Measurements from ENCODE around the gene RAB40C.
A peak's percentile ranks its signal among the peaks of the same experiment; 100 is the strongest.

RAB40C gene

DNA sequence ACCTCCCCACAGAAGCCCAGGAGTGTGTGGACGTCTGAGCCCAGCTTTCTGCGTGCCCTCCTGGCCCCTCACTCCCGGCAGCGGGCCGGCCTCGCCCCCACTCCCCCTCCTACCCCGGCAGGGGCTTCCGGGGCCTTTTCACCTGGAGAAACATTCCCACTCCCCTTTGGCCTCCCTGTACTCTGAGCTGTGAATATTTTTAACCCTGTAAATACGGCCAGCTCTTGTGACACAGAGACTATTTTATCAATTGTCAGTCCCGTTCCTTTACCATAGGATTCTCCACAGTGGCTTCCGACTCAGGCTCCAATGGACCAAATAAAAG lies 35.6 kb upstream of the RAB40C start:
- H3K27me3 ChIP-seq (ENCODE audit: control insufficient read depth, insufficient read depth, low read length), result peaks cover 2% of the 10 kb centered on the region

DNA sequence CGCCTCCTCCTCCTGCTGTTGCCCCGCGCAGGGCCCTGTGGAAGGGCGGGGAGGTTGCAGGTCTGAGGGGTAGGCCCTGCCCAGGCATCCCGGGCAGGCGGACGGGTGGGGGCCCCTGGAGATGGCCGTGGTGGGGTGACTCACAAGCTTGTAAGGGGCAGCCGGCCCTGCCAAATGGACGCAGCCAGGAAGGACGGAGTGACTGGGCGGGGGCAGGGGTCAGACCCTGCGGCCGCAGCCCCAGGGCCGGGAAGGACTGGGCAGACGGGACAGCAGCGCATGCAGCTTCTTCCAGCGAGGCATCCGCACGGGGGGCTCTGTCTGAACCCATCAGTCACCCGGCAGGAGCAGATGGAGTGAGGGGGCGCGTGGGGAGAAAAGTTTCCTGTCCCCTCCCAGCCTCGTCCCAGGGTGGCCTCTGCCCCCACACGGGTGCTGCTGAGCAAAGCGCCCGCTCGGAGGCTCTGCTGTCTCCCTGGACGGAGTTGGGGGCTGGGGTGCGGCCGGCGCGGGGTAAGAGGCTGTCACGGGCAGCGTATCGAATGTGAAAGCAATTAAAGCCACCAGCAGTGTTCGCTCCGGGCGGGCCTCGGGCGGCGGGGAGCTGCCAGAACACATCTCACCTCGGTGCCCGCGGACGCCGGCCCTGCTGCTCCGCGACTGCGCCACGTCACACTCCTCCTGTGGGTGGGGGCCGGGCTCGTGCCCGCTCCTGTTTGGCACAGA lies 35.1 kb upstream of the RAB40C start:
- H3K36me3 ChIP-seq (ENCODE audit: control insufficient read depth, insufficient read depth, low read length), result peaks cover 10% of the 10 kb centered on the region
- peaks cover 5% of the 10 kb centered on the region for H3K27me3 ChIP-seq (ENCODE audit: control insufficient read depth, insufficient read depth, low read length)
- H3K4me3 ChIP-seq (ENCODE audit: low read depth, low read length), result no peak overlapping the region
- H3K9me3 ChIP-seq (ENCODE audit: control insufficient read depth, insufficient read depth, low read length), result no peaks in the 10 kb centered on the region
- H3K4me1 ChIP-seq (ENCODE audit: control insufficient read depth, insufficient read depth, low read length), result no peaks in the 10 kb centered on the region
- no peak overlapping the region for H3K9ac ChIP-seq (ENCODE audit: low read depth, low read length)

More for the DNA sequence above, 35.6 kb upstream of the RAB40C start:
- H3K9me3 ChIP-seq (ENCODE audit: control insufficient read depth, insufficient read depth, low read length), result no peaks in the 10 kb centered on the region
- H3K36me3 ChIP-seq (ENCODE audit: control insufficient read depth, insufficient read depth, low read length), result peaks cover 10% of the 10 kb centered on the region
- H3K4me1 ChIP-seq (ENCODE audit: control insufficient read depth, insufficient read depth, low read length), result no peaks in the 10 kb centered on the region
- no peak overlapping the region for H3K4me3 ChIP-seq (ENCODE audit: low read depth, low read length)
- H3K9ac ChIP-seq (ENCODE audit: low read depth, low read length), result no peak overlapping the region

- no peaks in the 10 kb centered on the region for H3K9me3 ChIP-seq (ENCODE audit: control insufficient read depth, insufficient read depth, low read length)
These were observed 34.1 kb upstream of the RAB40C start for GRCh38 chr16:555528-556473.

GRCh38 chr16:556474-557173 lies 33.2 kb upstream of the RAB40C start:
- Histone ChIP-seq H3K9ac (ENCODE audit: low read depth, low read length) (no peak overlapping the region), H3K9me3 (ENCODE audit: control insufficient read depth, insufficient read depth, low read length) (no peaks in the 10 kb centered on the region), H3K4me3 (ENCODE audit: low read depth, low read length) (no peak overlapping the region), H3K27me3 (ENCODE audit: control insufficient read depth, insufficient read depth, low read length) (peaks cover 11% of the 10 kb centered on the region), H3K4me1 (ENCODE audit: control insufficient read depth, insufficient read depth, low read length) (no peaks in the 10 kb centered on the region), H3K36me3 (ENCODE audit: control insufficient read depth, insufficient read depth, low read length) (peaks cover 10% of the 10 kb centered on the region)

More at GRCh38 chr16:555528-556473, 34.1 kb upstream of the RAB40C start:
- H3K36me3 ChIP-seq (ENCODE audit: control insufficient read depth, insufficient read depth, low read length), result peaks cover 10% of the 10 kb centered on the region
- H3K4me1 ChIP-seq (ENCODE audit: control insufficient read depth, insufficient read depth, low read length), result no peaks in the 10 kb centered on the region
- no peak overlapping the region for H3K9ac ChIP-seq (ENCODE audit: low read depth, low read length)
- no peak overlapping the region for H3K4me3 ChIP-seq (ENCODE audit: low read depth, low read length)
- peaks cover 5% of the 10 kb centered on the region for H3K27me3 ChIP-seq (ENCODE audit: control insufficient read depth, insufficient read depth, low read length)

- no peak overlapping the region for H3K4me3 ChIP-seq (ENCODE audit: low read depth, low read length)
These were observed 32.2 kb upstream of the RAB40C start for GRCh38 chr16:557463-558297.

GRCh38 chr16:558298-559020 lies 31.4 kb upstream of the RAB40C start:
- no peaks in the 10 kb centered on the region for H3K36me3 ChIP-seq (ENCODE audit: control insufficient read depth, insufficient read depth, low read length)
- no peaks in the 10 kb centered on the region for H3K9me3 ChIP-seq (ENCODE audit: control insufficient read depth, insufficient read depth, low read length)
- H3K4me1 ChIP-seq (ENCODE audit: control insufficient read depth, insufficient read depth, low read length), result no peaks in the 10 kb centered on the region
- H3K9ac ChIP-seq (ENCODE audit: low read depth, low read length), result no peak overlapping the region
- peaks cover 12% of the 10 kb centered on the region for H3K27me3 ChIP-seq (ENCODE audit: control insufficient read depth, insufficient read depth, low read length)
- no peak overlapping the region for H3K4me3 ChIP-seq (ENCODE audit: low read depth, low read length)

More at GRCh38 chr16:557463-558297, 32.2 kb upstream of the RAB40C start:
- H3K9me3 ChIP-seq (ENCODE audit: control insufficient read depth, insufficient read depth, low read length), result no peaks in the 10 kb centered on the region
- peaks cover 3% of the 10 kb centered on the region for H3K36me3 ChIP-seq (ENCODE audit: control insufficient read depth, insufficient read depth, low read length)
- peaks cover 12% of the 10 kb centered on the region for H3K27me3 ChIP-seq (ENCODE audit: control insufficient read depth, insufficient read depth, low read length)
- H3K4me1 ChIP-seq (ENCODE audit: control insufficient read depth, insufficient read depth, low read length), result no peaks in the 10 kb centered on the region
- H3K9ac ChIP-seq (ENCODE audit: low read depth, low read length), result no peak overlapping the region

DNA sequence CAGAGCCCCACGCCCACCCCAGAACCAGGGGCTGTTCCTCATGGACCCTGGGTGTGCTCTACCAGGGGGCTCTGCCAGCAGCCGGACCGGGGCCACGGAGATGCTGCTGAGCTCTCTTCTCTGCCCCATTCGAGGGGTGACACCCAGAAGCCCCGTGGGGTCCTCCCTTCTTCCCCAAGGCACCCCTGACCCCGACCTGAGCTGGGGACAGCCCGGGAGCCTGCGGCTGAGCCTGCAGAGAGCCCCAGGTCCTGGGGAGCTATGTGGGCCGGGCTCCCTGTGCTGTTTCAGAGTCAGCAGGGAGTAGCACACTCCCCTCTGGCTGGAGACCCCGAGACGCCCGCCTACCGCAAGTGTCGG lies 30.9 kb upstream of the RAB40C start:
- peaks cover 12% of the 10 kb centered on the region for H3K27me3 ChIP-seq (ENCODE audit: control insufficient read depth, insufficient read depth, low read length)
- no peak overlapping the region for H3K4me3 ChIP-seq (ENCODE audit: low read depth, low read length)
- no peaks in the 10 kb centered on the region for H3K4me1 ChIP-seq (ENCODE audit: control insufficient read depth, insufficient read depth, low read length)
- H3K9me3 ChIP-seq (ENCODE audit: control insufficient read depth, insufficient read depth, low read length), result no peaks in the 10 kb centered on the region
- H3K36me3 ChIP-seq (ENCODE audit: control insufficient read depth, insufficient read depth, low read length), result no peaks in the 10 kb centered on the region
- H3K9ac ChIP-seq (ENCODE audit: low read depth, low read length), result no peak overlapping the region

DNA sequence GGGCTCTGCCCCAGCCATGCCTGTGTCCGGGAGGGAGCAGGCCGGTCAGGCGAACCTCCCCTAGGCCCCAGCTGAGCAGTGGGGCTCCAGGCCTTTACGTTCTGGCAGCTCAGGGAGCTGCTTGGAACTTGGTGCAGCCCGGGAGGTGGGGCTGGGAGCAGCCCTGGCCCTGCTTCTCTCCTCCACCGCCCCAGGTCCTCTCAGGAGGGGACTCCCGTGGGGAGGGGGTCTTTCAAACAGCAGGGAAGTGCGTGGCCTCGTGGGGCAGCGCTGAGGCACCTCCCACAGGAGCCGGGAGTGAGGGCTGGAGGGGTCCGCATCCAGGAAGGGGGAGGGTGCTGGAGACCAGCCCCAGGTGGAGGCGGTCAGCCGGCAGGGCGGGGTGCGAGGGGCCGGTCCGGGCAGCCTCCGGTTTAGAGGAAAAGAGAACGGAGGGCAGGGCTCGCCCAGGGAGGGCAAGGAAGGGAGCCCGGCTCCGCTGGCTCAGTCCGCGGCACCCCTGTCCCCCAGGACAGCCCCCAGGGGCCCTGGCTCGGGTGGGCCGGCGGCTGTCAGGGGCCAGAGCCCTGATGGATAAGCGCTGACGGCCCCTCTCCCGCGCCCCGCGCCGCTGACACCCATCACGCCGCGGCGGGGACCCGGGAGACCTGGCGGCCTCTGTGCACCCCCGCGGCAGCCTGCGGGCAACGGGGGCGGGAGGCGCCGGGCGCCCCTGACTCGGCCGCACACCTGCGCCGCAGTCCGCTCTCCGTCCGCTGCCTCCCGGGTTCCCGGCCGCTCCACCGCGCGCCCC lies 30.3 kb upstream of the RAB40C start:
- Histone ChIP-seq H3K9me3 (ENCODE audit: control insufficient read depth, insufficient read depth, low read length) (no peaks in the 10 kb centered on the region), H3K36me3 (ENCODE audit: control insufficient read depth, insufficient read depth, low read length) (no peaks in the 10 kb centered on the region), H3K4me3 (ENCODE audit: low read depth, low read length) (peak overlapping the region; percentile 32), H3K27me3 (ENCODE audit: control insufficient read depth, insufficient read depth, low read length) (peaks cover 12% of the 10 kb centered on the region), H3K4me1 (ENCODE audit: control insufficient read depth, insufficient read depth, low read length) (no peaks in the 10 kb centered on the region), H3K9ac (ENCODE audit: low read depth, low read length) (no peak overlapping the region)

DNA sequence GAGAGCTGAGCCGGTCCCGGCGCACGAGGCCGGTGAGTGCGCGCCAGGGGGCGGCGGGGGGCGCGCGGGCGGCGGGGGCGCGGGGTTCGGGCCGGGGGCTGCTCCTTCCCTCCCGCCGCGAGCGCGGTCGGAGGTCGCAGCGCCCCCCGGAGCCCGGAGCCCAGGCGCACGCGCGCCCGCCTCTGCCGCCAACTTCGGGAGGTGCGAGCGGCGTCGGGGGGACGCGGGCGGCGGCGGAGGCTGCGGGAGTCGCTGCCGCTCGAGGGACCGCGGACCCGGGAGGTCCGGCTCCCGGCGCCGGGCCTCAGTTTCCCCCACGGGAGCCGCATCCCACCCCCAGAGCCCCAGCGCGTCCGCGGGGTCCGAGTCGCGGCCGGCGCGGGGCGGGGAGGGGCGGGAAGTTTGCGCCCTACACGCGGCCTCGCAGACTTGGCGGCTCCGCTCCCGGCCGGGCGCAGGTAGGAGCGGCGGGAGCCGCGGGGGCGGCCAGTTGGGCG lies 29.6 kb upstream of the RAB40C start, which contains the start of gene PRR35:
Gene PRR35, plus strand, starts transcription at position 191 of the 497 bp plus-strand sequence. CDS start 2,901 bp downstream, outside the sequence.
- Histone ChIP-seq H3K4me1 (ENCODE audit: control insufficient read depth, insufficient read depth, low read length) (no peaks in the 10 kb centered on the region), H3K9me3 (ENCODE audit: control insufficient read depth, insufficient read depth, low read length) (no peaks in the 10 kb centered on the region), H3K36me3 (ENCODE audit: control insufficient read depth, insufficient read depth, low read length) (no peaks in the 10 kb centered on the region), H3K27me3 (ENCODE audit: control insufficient read depth, insufficient read depth, low read length) (peaks cover 12% of the 10 kb centered on the region), H3K4me3 (ENCODE audit: low read depth, low read length) (peak within 1 kb of the TSS; percentile 32), H3K9ac (ENCODE audit: low read depth, low read length) (no peak within 1 kb of the TSS)

Data from iPS-15b (cell line).